HG02970 (cell line): ENCODE measurements around the gene APP.

Experiments
- ATAC-seq: cut with Tn5 transposase; IDR thresholded peaks from one replicate; pipeline ENCODE4 v1.9.1; 2021; ENCODE audit warnings: mild to moderate bottlenecking, moderate library complexity, moderate number of reproducible peaks; ENCODE audit not compliant: unreplicated experiment, low FRiP score

APP gene

DNA sequence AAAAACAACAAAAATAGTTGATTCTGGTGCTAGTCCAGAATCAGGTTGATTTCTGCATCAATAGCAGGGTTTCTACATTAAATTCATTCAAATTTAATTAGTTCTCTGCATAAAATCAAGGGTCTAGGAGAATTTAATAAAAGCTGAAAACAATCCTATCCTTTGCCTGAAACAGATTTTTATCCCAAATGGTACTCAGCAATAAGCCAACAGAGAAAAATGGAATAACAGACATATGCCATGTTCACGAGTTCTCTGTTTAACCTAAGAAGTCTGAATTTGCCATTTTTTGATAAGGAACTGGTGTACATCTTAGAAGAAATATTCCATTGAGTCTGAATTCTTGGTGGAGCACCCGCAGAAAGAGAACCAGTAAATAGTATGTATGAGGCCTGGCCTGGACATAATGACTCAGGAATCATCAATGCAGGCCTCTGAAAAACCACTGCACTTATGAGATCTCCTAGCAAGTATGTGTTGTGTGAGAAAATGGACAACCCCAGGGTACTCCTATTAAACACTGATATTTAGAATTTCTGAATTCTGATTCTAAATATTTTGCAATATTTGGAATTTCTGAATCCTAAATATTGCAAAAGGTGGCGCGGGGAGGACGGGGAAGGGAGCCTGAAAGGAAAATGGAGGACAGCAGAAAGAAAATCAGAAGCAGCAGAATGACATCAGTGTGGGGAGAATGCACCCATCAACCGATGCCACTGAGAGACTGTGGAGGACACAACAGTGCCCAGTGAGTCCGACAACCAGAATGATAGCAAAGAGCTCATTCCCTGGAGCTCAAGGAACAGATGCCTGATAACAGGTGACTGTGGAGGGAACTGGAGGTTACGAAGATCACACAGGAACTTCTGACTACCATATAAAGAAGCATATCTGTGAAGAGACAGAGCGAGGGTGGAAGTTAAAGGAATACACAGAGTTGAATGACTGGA is 97.6 kb downstream of the APP start:
- ATAC-seq = no peak

DNA sequence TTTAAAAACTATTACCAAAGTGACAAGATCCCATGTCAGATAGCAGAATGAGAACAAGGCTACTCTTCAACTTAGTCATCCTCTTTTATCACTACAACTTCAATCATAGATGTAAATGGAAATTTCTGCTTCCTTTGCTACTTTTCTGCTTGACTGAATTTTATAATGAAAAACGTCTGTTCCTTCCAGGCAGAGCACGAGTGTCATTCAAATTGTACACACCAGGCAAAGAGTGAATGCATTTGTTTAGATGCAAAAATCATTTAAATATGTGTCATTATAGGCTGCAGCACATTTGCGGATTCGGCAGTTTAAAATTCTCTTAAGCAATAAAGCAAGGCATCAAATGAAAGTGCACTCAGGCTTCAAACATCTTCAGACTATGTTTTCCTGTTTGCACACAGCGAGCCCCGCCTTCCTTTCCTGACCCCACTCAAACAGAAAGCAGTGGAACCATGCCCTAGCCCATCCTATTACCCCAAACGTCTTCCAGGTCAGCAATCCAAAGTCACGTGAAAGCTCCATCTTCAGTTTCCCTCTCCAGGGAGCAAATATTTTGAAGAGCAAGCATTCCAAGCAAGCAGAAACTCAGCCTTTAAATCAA is 99.6 kb downstream of the APP start:
- ATAC-seq = no peak

DNA sequence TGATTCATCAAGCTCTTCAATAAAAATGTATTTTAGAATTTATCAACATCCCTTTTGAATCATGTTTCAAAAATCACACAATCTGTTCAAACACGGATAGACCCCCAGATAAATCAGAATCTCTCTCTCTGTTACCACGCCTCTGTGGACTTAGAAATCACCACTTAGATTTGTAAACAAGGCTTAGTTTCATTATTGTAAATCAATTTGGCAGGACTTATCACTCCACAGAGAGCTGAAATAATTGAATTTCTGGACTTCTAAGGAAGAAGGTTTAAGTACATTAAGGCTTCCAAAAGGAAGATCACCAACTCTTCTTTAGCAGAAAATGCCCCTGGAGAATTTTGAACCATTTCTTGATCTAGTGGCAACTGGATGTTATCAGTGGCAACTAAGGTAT is 100.4 kb downstream of the APP start:
- ATAC-seq = no peak

DNA sequence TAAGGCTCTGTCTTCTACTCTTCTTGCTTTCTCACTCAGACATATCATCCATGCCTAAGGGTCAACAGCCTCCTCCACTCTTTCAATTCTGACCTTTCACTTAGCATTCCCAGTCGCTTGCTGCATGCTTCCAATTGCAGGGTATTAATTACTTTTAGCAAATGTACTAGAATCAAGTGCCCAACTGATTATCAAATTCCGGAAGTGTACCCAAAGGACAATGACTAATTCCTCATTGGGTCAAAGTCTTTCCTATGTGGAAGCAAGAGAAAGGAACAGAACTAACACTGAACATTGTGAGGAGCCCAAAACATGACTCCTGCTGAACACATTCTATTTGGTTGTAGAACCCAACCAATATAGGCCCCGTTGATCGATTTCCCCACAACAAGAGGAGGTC is 101.8 kb downstream of the APP start:
- ATAC-seq = no peak

DNA sequence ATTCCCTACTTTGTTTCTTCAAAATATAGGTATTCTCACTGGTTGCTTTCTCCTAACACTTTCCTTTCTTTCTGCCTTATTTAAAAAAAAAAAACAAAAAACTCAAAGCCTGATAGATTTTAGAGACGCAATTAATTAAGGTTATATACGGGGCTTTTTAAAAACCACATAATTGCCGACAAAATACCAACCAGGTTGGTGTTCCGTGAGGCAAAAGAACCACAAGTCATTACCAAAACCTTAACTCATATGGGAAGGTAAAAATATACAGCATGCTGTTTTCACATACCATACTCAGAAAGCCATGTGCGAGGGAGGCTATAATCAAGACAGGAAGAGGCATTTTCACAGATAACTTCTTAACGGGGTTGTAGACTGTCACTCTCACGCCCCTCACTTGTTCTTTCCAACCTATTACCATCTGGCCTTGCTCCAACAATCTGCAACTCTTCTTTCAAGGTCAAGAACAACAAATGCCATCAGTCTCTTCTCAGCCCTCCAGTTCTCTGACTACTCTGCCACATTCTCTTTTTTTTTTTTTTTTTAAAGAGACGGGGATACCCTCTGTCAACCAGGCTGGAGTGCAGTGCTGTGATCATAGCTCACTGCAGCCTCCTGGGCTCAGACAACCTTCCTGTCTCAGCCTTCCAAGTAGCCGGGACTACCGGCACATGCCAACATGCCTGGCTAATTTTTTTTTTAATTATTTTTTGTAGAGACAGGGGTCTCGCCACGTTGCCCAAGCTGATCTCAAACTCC is 102.6 kb downstream of the APP start:
- no peak for ATAC-seq

DNA sequence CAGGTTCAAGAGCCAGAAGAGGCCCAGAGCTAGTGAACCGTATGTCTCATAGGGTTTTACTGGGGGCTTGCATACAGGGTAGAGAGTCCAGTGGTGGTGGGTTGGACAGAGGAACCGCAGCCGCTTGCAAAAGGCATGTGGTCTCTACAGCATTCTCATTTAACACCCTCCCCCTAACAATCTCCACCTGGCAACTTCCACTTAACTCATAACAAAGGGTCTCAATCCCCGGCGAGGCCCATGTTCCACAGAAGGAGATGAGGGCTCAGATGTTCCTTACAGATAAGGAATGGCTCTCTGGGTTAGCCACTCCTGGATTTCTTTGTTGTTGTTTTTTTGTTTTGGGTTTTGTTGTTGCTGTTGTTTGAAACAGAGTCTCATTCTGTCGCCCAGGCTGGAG is 106.1 kb downstream of the APP start:
- no peak for ATAC-seq

DNA sequence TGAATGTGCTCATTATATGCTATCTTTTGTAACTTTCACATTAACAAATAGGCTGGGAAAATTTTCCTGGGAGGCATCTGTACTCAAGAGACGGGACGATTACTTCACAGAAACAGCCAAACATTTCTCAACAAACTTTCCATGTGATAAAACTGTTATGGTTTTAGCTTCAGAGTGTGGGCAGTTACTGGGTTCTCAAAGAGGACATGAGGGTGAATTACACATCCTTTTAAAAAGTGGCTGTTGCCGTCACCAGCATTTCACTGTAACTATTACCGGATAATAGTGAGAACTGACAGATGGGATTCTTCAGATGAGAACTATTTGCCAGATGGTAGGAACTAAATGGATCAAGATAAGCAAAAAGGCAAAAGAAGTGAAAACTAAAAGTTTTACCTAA is 109.1 kb downstream of the APP start:
- no peak for ATAC-seq

DNA sequence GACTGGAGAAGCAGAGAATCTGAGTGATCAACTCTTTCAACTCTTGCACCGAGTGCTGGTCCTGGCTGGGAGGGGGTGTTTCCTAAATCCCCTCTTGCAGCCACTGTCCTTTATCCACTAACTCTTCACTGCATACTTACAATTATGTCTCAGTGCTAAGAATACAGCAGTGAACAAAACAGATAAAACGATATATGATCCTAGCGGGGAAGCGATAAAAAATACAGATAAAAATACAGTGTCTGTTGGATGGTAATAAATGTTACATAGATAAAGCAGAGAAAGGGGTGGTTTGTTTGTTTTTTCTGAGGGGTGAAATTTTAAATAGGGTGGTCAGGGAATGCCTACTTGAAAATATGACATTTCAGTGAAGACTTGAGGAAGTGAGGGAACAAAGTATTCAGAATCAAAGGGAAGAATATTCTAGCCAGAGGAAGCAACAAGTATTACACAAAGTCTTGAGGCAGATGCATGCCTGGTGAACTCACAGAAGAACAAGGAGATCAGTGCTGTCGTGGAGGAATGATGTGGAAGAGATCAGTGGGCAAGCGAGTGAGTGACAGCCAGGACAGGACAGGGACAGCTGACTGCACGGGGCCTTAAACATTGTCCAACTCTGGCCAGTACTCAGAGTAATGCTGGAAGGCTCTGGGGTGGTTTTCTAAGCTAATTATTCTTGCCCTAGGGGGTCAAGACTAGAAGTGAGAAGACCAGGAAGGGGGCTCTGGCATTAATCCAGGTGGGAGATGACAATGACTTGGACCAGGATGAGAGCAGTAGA is 110.0 kb downstream of the APP start:
- ATAC-seq = no peak

DNA sequence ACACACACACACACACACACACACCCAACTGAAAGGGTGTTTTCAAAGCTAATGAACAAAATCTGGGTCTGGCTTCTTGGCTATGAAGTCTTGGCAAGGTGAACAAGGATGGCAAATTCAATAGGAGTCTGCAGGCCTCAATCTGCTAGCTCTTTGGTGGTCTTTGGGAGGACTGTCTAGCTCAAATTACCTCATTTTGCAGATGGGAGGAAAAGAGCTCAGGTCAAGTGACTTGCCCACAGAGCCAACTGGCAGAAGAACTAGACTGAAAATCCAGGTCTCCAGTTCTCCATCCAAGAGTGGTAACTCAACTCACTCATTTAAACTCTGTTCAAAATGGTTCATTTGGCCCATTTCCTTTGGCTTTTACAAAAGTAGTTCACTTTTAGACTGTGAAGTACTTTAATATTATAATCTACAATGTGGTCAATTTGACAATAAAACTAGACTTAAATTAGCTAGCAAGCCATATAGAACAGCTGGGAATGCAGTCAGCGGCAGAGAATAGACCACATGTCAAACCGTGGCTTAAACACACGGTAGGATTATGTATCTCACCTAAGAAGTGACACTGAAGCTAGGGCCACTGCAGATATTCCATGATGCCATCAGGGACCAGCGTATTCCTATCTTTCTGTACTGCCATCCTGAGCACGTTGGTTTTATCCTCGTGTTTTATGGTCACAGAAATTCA is 112.9 kb downstream of the APP start:
- no peak for ATAC-seq

DNA sequence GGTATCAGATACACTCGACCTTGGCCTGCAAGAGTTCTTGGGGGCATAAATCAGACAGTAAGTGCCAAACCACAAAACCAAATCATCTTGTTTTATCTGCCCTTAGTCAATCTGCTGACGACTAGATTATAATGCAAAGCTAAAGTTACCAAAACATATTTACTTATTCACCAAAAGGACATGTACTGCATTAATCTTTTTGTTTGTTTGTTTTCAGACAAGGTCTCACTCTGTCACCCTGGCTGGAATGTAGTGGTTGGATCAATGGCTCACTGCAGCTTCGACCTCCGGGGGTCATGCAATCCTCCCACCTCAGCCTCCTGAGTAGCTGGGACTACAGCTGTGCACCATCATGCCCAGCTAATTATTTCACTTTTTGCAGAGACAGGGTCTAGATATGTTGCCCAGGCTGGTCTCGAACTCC is 114.7 kb downstream of the APP start:
- ATAC-seq = no peak

DNA sequence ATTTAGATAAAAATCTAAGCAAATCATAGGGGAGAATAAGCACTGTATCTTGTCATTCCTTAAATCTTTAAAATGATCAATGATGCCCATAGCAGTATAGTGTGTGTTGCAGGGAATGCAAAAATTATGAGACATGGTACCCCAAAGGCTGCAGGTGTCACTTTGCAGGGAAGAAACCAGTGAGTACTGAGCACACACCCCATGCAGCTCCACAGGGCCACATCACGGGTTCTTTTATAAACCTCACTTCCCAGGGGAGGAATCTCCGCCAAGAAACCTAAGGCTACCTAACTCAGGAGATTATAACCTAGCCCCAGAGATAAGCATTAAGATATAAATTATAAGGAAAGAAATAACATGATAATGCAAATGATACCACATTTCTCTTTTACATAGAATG is 115.6 kb downstream of the APP start:
- no peak for ATAC-seq

DNA sequence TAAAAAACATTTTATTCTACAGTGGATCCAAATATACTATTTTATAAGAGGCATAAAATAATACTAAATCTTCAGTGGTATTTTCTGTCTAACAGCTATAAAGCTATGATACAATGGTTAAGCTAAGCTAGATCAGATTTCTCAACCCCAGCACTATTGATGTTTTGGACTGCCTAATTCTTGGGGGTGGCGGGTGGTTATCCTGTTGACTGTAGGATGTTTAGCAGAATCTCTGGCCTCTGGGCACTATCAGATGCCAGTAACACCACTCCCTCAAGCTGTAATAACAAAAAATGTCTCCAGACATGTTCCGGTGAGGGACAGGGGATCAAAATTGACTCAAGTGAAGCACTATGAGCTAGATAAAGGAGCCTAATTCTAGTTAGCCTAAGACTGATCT is 118.5 kb downstream of the APP start:
- no peak for ATAC-seq

DNA sequence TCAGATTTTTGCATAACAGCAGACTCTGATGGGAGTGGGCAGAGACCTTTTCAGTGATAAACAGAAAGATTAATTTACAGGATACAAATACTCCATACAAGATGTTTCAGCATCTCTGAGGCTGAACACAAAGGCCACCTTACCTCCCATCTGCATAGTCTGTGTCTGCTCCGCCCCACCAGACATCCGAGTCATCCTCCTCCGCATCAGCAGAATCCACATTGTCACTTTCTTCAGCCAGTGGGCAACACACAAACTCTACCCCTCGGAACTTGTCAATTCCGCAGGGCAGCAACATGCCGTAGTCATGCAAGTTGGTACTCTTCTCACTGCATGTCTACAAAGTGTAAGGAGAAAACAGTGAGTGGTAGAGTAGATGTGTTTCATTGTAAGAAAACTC is 119.7 kb downstream of the APP start:
- ATAC-seq = no peak

DNA sequence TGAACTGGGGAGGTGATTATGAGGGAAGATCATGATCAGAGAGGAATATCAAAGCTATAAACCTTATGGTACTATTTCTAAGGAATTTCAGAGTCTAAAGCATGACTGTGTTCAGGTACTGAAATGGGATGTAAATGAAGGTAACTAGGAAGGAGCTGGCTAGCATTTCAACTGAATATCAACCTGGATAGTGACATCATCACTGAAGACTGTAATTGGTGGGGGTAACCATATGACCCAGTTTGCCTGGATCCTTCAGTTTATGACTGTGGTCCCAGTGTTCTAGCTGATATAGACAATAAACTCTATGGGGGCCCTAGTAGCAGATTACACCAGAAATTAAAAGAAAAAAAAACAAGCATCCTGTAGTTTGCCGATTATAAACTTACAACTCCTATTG is 120.8 kb downstream of the APP start:
- ATAC-seq = no peak

DNA sequence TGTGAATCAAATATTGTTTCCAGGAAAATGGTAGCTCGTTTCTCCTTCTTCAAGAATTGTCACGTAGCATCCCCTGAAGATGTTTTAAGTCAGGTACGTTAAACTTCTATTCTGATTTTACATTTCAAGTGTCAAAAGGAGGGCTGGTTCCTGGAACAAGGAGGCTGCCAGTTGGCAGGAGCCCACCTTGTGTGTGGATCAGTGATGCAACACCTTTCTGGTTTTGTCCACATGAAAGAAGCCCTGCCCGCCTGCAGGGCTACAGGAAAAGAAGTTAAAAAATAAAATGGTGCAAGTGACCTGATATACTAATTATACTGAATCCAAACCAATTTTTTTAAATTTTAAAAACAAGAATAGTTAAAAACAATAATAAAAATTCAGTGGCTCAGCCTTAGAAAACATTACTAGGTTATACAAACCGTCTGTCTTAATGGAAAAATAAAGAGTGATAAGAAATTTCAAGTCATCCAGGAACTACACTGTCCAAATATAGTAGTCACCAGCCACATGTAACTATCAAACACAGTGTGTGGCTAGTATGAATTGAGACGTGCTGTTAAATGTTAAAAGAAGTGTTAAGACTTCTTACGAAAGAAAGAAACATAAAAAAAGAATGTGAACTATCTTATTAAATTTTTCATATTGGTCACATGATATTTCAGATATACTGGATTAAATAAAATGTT is 123.1 kb downstream of the APP start:
- ATAC-seq = no peak

DNA sequence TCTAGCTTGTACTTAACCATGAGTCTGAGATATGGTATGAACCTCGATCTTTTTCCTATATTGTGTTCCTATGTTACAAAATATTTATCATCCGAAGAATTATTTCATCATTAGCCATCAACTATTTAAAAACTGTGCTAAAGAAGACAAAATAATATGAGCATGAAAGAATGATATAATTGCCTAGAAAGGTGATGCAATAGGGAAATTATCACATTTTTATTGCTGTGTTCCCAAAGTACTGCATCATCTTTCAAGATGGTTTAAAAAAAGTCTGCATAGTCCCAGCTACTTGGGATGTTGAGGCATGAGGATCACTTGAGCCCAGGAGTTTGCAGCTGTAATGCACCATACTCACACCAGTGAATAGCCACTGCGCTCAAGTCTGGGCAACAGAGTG is 126.7 kb downstream of the APP start:
- no peak for ATAC-seq

DNA sequence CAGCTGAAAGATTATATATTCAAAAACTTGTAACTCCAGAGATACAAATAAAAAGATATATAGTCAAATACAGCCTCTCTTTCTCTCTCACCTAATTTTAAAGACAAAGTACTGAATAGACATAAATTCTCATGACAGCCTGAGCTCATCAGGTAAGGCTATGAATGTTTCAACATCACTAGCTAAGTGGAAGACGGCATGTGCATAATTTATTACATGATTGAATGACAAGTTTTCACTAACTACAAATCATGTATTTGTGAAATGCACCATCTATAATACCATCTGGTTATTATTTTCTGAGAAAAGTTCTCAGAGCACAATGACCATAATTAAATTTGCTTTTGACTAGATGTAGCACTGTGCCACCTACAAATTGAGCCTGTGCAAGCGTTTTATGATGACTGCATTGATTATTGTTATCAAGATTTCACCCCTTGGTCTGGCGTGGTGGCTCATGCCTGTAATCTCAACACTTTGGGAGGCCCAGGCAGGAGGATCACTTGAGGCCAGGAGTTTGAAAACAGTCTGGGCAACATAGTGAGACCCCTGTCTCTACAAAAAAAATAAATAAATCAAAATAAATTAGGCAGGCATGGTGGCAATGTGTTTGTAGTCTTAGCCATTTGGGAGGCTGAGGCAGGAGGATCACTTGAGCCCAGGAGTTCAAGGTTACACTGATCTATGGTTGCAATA is 128.2 kb downstream of the APP start:
- ATAC-seq = no peak

DNA sequence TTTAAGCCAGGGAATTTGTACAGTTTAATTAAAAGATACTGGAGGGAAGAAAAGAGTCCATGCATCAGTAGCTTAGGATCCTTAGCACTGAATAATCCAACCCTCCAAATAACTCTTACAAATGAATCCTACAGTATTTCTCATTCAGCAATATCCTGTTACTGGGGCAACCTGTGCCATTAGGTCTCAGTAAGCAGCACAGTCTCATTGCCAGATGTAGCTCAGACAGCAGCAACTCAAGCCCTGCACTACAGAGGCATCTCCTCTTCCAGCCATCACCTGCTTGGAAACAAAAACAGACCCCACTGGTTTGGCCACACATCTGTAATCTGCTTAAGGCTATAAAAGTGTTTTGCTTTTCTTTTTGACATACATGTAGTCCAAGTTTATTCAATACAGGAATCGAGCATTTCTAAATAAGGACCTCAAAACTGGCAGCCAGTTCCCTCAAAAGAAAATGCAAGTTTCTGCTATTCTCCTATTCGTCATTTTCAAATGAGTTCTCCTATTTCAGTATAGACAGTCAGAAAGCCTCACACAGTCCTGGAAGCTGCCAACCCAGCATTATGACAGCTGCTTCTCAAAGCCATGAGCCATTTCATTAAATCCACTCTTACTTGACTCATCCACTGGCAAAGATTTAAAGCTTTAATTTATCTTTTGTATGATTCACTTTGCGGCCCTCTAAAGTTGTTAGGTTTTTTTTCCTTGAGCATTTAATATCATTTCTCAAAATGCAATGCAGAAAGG is 129.0 kb downstream of the APP start:
- no peak for ATAC-seq
